Erythroblast (primary cell): ENCODE results near the gene RANGRF.

Source experiments
- GATA1 ChIP-seq: IDR thresholded peaks from 2 replicates; pipeline ENCODE4 v1.6.1; 2011; ENCODE audit warnings: low read depth, mild to moderate bottlenecking, control low read depth, low read length, moderate library complexity
- POLR2A ChIP-seq: IDR thresholded peaks from 2 replicates; pipeline ENCODE4 v1.6.1; 2011; ENCODE audit warnings: mild to moderate bottlenecking, low read length

DNA sequence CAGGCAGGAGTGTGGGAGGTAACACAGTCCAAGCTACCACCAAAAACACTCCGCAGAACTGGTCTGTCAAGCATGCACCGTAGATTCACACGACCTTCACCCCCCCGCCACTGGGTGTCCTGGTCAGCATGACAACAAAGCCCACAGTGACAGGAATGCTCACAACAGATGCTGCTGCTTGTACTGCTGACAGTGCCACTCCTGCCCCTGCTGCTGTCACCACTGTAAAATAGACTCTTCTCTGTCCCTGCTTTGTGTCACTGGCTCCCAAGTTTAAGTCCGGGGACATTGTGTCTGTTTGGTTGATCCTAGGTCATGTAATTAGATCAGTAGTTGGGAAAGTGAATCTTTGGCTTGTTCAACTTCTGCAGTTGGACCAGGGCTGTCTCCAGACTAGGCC is 44.2 kb downstream of the RANGRF start:
- TF ChIP-seq POLR2A: no peak
- TF ChIP-seq GATA1: no peak
